Esophagus squamous epithelium (tissue), 5 donors: ENCODE results near the gene RAB39B. TPM values are rescaled to one million over a fixed set of nuclear protein-coding genes. Genes with fewer than 3 reads are reported as not detected.
"Not testable (repeated sequence)": the region's sequence is repeated elsewhere in the genome, so short reads cannot be mapped to it uniquely, and the experiment has no call there.

ENCODE experiments used
- DNase-seq: peaks from one replicate; lab custom pipeline; 2025; lab: John Stamatoyannopoulos, UW
- H3K27ac ChIP-seq, 4 donors: fragments of 200-600 bp; sonication (generic); one replicate each; pipeline ENCODE4 v1.5.1; 2016 to 2019; ENCODE audit warnings: mild to moderate bottlenecking in 1 of 4
- H3K27me3 ChIP-seq, 4 donors: fragments of 200-600 bp; sonication (generic); 1 replicate in 3 of 4; 2 replicates in 1 of 4; pipeline versions ENCODE4 v1.5.1 to v1.6.0; 2017 to 2021; ENCODE audit warnings: antibody characterized with exemption in 1 of 4
- H3K36me3 ChIP-seq, 3 donors: fragments of 200-600 bp; sonication (generic); one replicate each; pipeline ENCODE4 v1.5.1; 2016 to 2019
- H3K4me1 ChIP-seq, 3 donors: fragments of 200-600 bp; sonication (generic); one replicate each; pipeline ENCODE4 v1.5.1; 2017 to 2019
- H3K4me3 ChIP-seq, 4 donors: fragments of 200-600 bp; sonication (generic); 1 replicate in 3 of 4; 2 replicates in 1 of 4; pipeline ENCODE4 v1.5.1; 2016 to 2019; ENCODE audit warnings: mild to moderate bottlenecking in 2 of 4, moderate library complexity in 1 of 4
- H3K9me3 ChIP-seq, 3 donors: fragments of 200-600 bp; sonication (generic); one replicate each; pipeline ENCODE4 v1.5.1; 2016 to 2019
- CTCF ChIP-seq, 6 experiments: fragments of 450-650 bp in 4 of 6; fragments of 200-600 bp in 2 of 6; sonication (generic) in 2 of 6; IDR thresholded peaks; one replicate each; pipeline ENCODE4 v1.5.1; 2016 to 2019; ENCODE audit warnings: antibody characterized with exemption in 6 of 6, mild to moderate bottlenecking in 4 of 6, moderate library complexity in 4 of 6
- POLR2A ChIP-seq, 4 donors: fragments of 450-650 bp; IDR thresholded peaks; one replicate each; pipeline ENCODE4 v1.6.1; 2017; ENCODE audit warnings: antibody characterized with exemption in 4 of 4, mild to moderate bottlenecking in 4 of 4, moderate library complexity in 3 of 4
- WGBS, 2 donors: methylation state at CpG; one replicate each; pipeline ENCODE4 v1.1.5; 2018; 5-methylcytosine and 5-hydroxymethylcytosine counted together
- intact Hi-C: fragments of 100-400 bp; cut with DNase I; formaldehyde crosslinking; loops from one replicate; pipeline ENCODE4 v1.15.0; 2022
- total RNA-seq, 4 donors: library from RNA; depleted of rRNA; stranded (reverse); fragments of >200 nt; gene quantifications; one replicate each; pipeline ENCODE4 v1.1.0, GENCODE V29; 2016
- donor health status: DM: yes; HTN: yes; CAD: no.

The RAB39B gene
- total RNA-seq, 4 donors from 2014 or later: 0.08 to 0.41 (median 0.28) TPM

- TF ChIP-seq POLR2A (IDR thresholded peaks at IDR 0.05) (no peak), CTCF (IDR thresholded peaks at IDR 0.05) (no peak)
- no peak for DNase-seq
- 64 to 79% methylated on average over 3 of the region's 3 CpGs for WGBS, 2 donors
- Histone ChIP-seq H3K4me3 (no peak overlapping the region), H3K36me3 (peaks cover 0 to 65% (median 0%) of the 10 kb centered on the region in 3 donors), H3K27me3 (no peaks in the 10 kb centered on the region), H3K27ac (no peak overlapping the region), H3K4me1 (no peaks in the 10 kb centered on the region), H3K9me3 (no peaks in the 10 kb centered on the region)
- intact Hi-C loops: no loop called here
Measured at GRCh38 chrX:155225774-155226173, 38.5 kb downstream of the RAB39B start.

DNA sequence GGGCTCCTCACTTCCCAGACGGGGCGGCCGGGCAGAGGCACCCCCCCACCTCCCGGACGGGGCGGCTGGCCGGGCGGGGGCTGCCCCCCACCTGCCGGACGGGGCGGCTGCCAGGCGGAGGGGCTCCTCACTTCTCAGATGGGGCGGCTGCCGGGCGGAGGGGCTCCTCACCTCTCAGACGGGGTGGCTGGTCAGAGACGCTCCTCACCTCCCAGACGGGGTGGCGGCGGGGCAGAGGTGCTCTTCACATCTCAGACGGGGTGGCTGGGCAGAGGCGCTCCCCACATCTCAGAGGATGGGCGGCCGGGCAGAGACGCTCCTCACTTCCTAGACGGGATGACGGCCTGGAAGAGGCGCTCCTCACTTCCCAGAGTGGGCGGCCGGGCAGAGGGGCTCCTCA lies 40.5 kb downstream of the RAB39B start:
- intact Hi-C loops, H3K9me3 ChIP-seq, H3K4me1 ChIP-seq, DNase-seq, H3K4me3 ChIP-seq, H3K27ac ChIP-seq, H3K27me3 ChIP-seq: not testable (repeated sequence)
- no CpG with 5 or more reads among the region's 30 CpGs for WGBS, 2 donors
- peaks cover 0 to 53% (median 0%) of the 10 kb centered on the region in 3 donors for H3K36me3 ChIP-seq

- peaks cover 0 to 18% (median 0%) of the 10 kb centered on the region in 3 donors for H3K4me1 ChIP-seq
- no peaks in the 10 kb centered on the region for H3K27me3 ChIP-seq
- no peak overlapping the region for H3K4me3 ChIP-seq
- intact Hi-C loops: no loop called here
- no peak for DNase-seq
- no peaks in the 10 kb centered on the region for H3K9me3 ChIP-seq
- no peak overlapping the region for H3K27ac ChIP-seq
- TF ChIP-seq POLR2A (IDR thresholded peaks at IDR 0.05) (no peak), CTCF (IDR thresholded peaks at IDR 0.05) (no peak)
- 98 to 100% methylated on average over 2 to 4 of the region's 4 CpGs for WGBS, 2 donors
- peaks cover 0 to 35% (median 0%) of the 10 kb centered on the region in 3 donors for H3K36me3 ChIP-seq
Measured at GRCh38 chrX:155221351-155221750, 42.9 kb downstream of the RAB39B start.

DNA sequence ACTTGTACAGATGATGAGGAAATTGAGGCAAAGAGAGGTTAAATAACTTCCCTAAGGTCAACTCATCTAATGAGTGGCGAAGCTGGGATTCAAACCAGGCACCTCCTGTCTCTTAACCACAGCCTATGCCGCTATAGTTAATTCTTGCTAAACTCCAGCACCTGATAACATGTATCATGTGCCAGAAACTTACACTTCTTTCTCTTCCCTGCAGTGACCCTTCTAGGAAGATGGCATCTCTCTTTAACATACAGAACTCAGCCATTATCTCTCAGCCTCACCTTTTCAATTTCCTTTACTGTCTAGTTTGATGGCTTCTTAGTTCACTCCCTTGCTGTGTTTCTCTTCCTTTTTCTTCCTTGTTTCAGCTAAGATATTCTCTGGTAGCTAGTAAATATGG lies 45.5 kb downstream of the RAB39B start:
- no peak for DNase-seq
- no peak for TF ChIP-seq POLR2A (IDR thresholded peaks at IDR 0.05)
- TF ChIP-seq CTCF (IDR thresholded peaks at IDR 0.05): no peak
- no peak overlapping the region for H3K27ac ChIP-seq
- peaks cover 0 to 30% (median 0%) of the 10 kb centered on the region in 3 donors for H3K36me3 ChIP-seq
- no peaks in the 10 kb centered on the region for H3K9me3 ChIP-seq
- intact Hi-C loops: no loop called here
- H3K4me3 ChIP-seq: no peak overlapping the region
- H3K27me3 ChIP-seq: no peaks in the 10 kb centered on the region
- WGBS, 2 donors: 71 to 83% methylated on average over 2 of the region's 2 CpGs
- H3K4me1 ChIP-seq: peaks cover 0 to 25% (median 4%) of the 10 kb centered on the region in 3 donors

DNA sequence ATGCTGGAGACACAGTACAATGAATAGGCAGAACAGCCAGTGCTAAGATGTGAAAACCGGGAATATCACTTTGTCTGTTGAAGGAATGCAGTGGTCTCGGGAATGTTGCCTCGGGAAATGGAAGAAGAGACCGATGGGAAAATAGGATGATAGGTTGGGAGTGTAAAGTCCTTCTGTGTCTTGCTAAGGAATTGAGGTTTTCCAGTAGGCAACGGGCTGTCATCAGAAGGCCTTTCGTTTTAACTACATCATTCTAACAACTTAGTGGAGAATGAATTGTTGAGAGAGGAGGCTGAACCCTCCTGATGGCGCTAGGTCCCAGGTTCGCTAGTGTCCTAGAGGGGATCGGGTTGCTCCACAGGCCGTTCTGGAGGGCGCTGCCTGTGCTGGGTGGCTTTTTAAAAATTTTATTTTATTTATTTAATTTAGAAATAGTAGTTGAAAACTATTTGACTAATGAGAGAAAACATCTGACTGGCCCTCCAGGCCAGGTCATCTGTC lies 47.3 kb downstream of the RAB39B start:
- no peak for DNase-seq
- Histone ChIP-seq H3K4me3 (peak overlapping the region; percentile 65 to 77 (median 70)), H3K27me3 (no peaks in the 10 kb centered on the region), H3K36me3 (peaks cover 0 to 18% (median 0%) of the 10 kb centered on the region in 3 donors), H3K27ac (peak overlapping the region; percentile 89 to 93 (median 90)), H3K9me3 (no peaks in the 10 kb centered on the region), H3K4me1 (peaks cover 0 to 25% (median 4%) of the 10 kb centered on the region in 3 donors)
- no peak for TF ChIP-seq POLR2A (IDR thresholded peaks at IDR 0.05)
- no peak for TF ChIP-seq CTCF (IDR thresholded peaks at IDR 0.05)
- 6 to 32% methylated on average over 11 of the region's 11 CpGs for WGBS, 2 donors
- intact Hi-C loops: no loop called here
